Measurements from ENCODE around the gene ANKRD16. TPM values are rescaled to one million over a fixed set of nuclear protein-coding genes. Genes with fewer than 3 reads are reported as not detected.
A peak's percentile ranks its signal among the peaks of the same experiment; 100 is the strongest.

Gene ANKRD16
- total and polyA plus RNA-seq, 8 donors, result 2.2 to 233 (median 8.2) TPM

GRCh38 chr10:5817322-5818047, 72.2 kb downstream of the ANKRD16 start:
- no peak for TF ChIP-seq POLR2AphosphoS5 (IDR thresholded peaks at IDR 0.05)
- no peak for TF ChIP-seq EP300 (IDR thresholded peaks at IDR 0.05)
- TF ChIP-seq CTCF (IDR thresholded peaks at IDR 0.05), result no peak
- TF ChIP-seq POLR2A (IDR thresholded peaks at IDR 0.05), result no peak
- Histone ChIP-seq H3K27ac (no peak overlapping the region), H3K9me3 (no peaks in the 10 kb centered on the region), H3K27me3 (no peaks in the 10 kb centered on the region), H3K36me3 (no peaks in the 10 kb centered on the region), H3K4me1 (peaks cover 4 to 14% (median 12%) of the 10 kb centered on the region in 4 donors), H3K4me3 (no peak overlapping the region)
- 85 to 93% (median 88%) methylated on average over 4 of the region's 4 CpGs for WGBS, 5 donors
- no peak for DNase-seq
- intact Hi-C loops (cut with DNase I; ENCODE audit: low total_unique reads), result loop anchor here (10.0 kb wide), 1 partner anchor 57 kb away; no protein-coding TSS in a partner anchor

GRCh38 chr10:5816170-5816569, 73.5 kb downstream of the ANKRD16 start:
- no peak overlapping the region for H3K27ac ChIP-seq

GRCh38 chr10:5814110-5815107, 75.3 kb downstream of the ANKRD16 start:
- WGBS, 5 donors, result 18 to 23% (median 21%) methylated on average over 12 of the region's 12 CpGs
- Histone ChIP-seq H3K27me3 (no peaks in the 10 kb centered on the region), H3K27ac (peak overlapping the region; percentile 93 to 100 (median 98)), H3K36me3 (no peaks in the 10 kb centered on the region), H3K9me3 (no peaks in the 10 kb centered on the region), H3K4me1 (peaks cover 17 to 43% (median 36%) of the 10 kb centered on the region in 4 donors), H3K4me3 (peak overlapping the region; percentile 83 to 100 (median 94))
- TF ChIP-seq EP300 (IDR thresholded peaks at IDR 0.05), result no peak
- TF ChIP-seq POLR2A (IDR thresholded peaks at IDR 0.05), result no peak
- no peak for TF ChIP-seq CTCF (IDR thresholded peaks at IDR 0.05)
- TF ChIP-seq POLR2AphosphoS5 (IDR thresholded peaks at IDR 0.05), result no peak
- DNase-seq, result no peak
- intact Hi-C loops (cut with DNase I; ENCODE audit: low total_unique reads), result loop anchor here (10.0 kb wide), 1 partner anchor 60 kb away; no protein-coding TSS in a partner anchor

More at GRCh38 chr10:5816170-5816569, 73.5 kb downstream of the ANKRD16 start:
- no peak for DNase-seq
- Histone ChIP-seq H3K4me1 (peaks cover 4 to 25% (median 22%) of the 10 kb centered on the region in 4 donors), H3K9me3 (no peaks in the 10 kb centered on the region), H3K4me3 (no peak overlapping the region), H3K27me3 (no peaks in the 10 kb centered on the region), H3K36me3 (no peaks in the 10 kb centered on the region)
- TF ChIP-seq EP300 (IDR thresholded peaks at IDR 0.05) (no peak), POLR2AphosphoS5 (IDR thresholded peaks at IDR 0.05) (no peak), POLR2A (IDR thresholded peaks at IDR 0.05) (no peak)
- intact Hi-C loops (cut with DNase I; ENCODE audit: low total_unique reads), result loop anchor here (10.0 kb wide), 1 partner anchor 59 kb away; no protein-coding TSS in a partner anchor

- no peaks in the 10 kb centered on the region for H3K9me3 ChIP-seq
- peak within 1 kb of the TSS; percentile 83 to 100 (median 94) for H3K4me3 ChIP-seq
- 0 to 1% (median 0%) methylated on average over 44 to 77 of the region's 77 CpGs for WGBS, 5 donors
- TF ChIP-seq POLR2A (IDR thresholded peaks at IDR 0.05) (peak in 2 of 4 donors; percentile 75 to 95), CTCF (IDR thresholded peaks at IDR 0.05) (no peak), EP300 (IDR thresholded peaks at IDR 0.05) (no peak), POLR2AphosphoS5 (IDR thresholded peaks at IDR 0.05) (peak; percentile 66 to 97 (median 95))
- peaks cover 21 to 52% (median 44%) of the 10 kb centered on the region in 4 donors for H3K4me1 ChIP-seq
- DNase-seq, result peak; percentile 96 to 99
- H3K36me3 ChIP-seq, result no peaks in the 10 kb centered on the region
- intact Hi-C loops (cut with DNase I; ENCODE audit: low total_unique reads), result loop anchor here (10.0 kb wide), 1 partner anchor 61 kb away; no protein-coding TSS in a partner anchor
- no peaks in the 10 kb centered on the region for H3K27me3 ChIP-seq
- H3K27ac ChIP-seq, result peak within 1 kb of the TSS; percentile 95 to 100 (median 98)
Measured at GRCh38 chr10:5813341-5814109, 76.2 kb downstream of the ANKRD16 start, which contains the start of gene GDI2. Gene GDI2, minus strand, starts transcription at chr10:5813434. Its CDS starts 176 bp downstream, at chr10:5813258.

All from stomach (tissue), 9 donors.